Medulla oblongata (tissue), 1 donor: ENCODE results near the gene EXOC6B.

Experiments
- DNase-seq: peaks from one replicate; pipeline ENCODE4 v3.0.0-alpha.2; 2015; ENCODE audit errors: extremely low spot score

Gene EXOC6B

GRCh38 chr2:72743481-72743880 lies 82.4 kb downstream of the EXOC6B start:
- no peak for DNase-seq

- DNase-seq, result no peak
Measured at GRCh38 chr2:72738096-72738495, 87.7 kb downstream of the EXOC6B start.

GRCh38 chr2:72734432-72734831 lies 91.4 kb downstream of the EXOC6B start:
- DNase-seq, result no peak

GRCh38 chr2:72731116-72731515 lies 94.7 kb downstream of the EXOC6B start:
- no peak for DNase-seq

- no peak for DNase-seq
Measured at GRCh38 chr2:72727356-72727755, 98.5 kb downstream of the EXOC6B start.

- DNase-seq, result no peak
Measured at GRCh38 chr2:72723769-72724370, 102.0 kb downstream of the EXOC6B start.

GRCh38 chr2:72722492-72723070 lies 103.3 kb downstream of the EXOC6B start:
- no peak for DNase-seq

- DNase-seq, result no peak
Measured at GRCh38 chr2:72719416-72719815, 106.4 kb downstream of the EXOC6B start.

- no peak for DNase-seq
Measured at GRCh38 chr2:72718876-72719275, 107.0 kb downstream of the EXOC6B start.

- DNase-seq, result no peak
Measured at GRCh38 chr2:72716601-72717000, 109.2 kb downstream of the EXOC6B start.

- no peak for DNase-seq
Measured at GRCh38 chr2:72713857-72714256, 112.0 kb downstream of the EXOC6B start.

GRCh38 chr2:72712977-72713376 lies 112.9 kb downstream of the EXOC6B start:
- DNase-seq, result no peak

GRCh38 chr2:72712304-72712703 lies 113.5 kb downstream of the EXOC6B start:
- DNase-seq, result no peak

- no peak for DNase-seq
Measured at GRCh38 chr2:72710418-72711152, 115.2 kb downstream of the EXOC6B start.

- DNase-seq, result no peak
Measured at GRCh38 chr2:72708236-72708635, 117.6 kb downstream of the EXOC6B start.

- DNase-seq, result no peak
Measured at GRCh38 chr2:72698300-72698699, 127.5 kb downstream of the EXOC6B start.

- no peak for DNase-seq
Measured at GRCh38 chr2:72696559-72696958, 129.3 kb downstream of the EXOC6B start.

GRCh38 chr2:72695676-72696075 lies 130.2 kb downstream of the EXOC6B start:
- no peak for DNase-seq

- DNase-seq, result no peak
Measured at GRCh38 chr2:72694715-72695496, 130.9 kb downstream of the EXOC6B start.

GRCh38 chr2:72689579-72690195 lies 136.1 kb downstream of the EXOC6B start:
- DNase-seq, result no peak

- no peak for DNase-seq
Measured at GRCh38 chr2:72685638-72686213, 140.1 kb downstream of the EXOC6B start.

- no peak for DNase-seq
Measured at GRCh38 chr2:72682061-72682460, 143.8 kb downstream of the EXOC6B start.
